HG02571 (cell line): ENCODE measurements around the gene ARHGEF28.

Experiments
- ATAC-seq: cut with Tn5 transposase; IDR thresholded peaks from one replicate; pipeline ENCODE4 v1.9.1; 2021; ENCODE audit warnings: mild to moderate bottlenecking, moderate library complexity; ENCODE audit not compliant: unreplicated experiment

The ARHGEF28 gene

DNA sequence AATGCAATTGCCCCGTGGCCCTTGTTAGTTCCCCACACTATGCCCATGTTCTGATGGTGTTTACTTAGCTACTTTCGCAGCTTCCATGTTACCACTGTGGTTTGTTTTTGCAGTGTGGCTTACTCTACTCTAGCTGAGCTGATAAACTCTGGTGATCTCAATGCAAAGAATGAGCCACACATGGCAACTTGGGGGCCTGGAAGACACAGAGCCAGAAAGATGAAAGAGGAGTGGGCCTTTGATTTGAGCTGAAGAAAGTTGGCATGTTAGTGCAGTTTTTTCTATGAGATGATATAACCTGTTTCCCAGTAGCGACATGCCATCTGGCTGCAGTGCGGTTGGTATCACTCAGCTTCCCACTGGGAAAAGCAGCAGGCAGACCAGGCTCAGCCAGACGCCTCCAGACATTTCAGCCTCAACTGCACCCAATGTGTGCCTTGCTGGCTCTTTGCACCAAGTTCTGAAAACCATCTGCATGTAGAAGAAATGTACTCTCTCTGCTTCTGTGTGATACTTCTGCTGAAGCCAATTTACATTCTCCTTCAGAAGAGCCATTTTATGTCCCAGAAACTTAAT lies 329.4 kb downstream of the ARHGEF28 start:
- no peak for ATAC-seq

DNA sequence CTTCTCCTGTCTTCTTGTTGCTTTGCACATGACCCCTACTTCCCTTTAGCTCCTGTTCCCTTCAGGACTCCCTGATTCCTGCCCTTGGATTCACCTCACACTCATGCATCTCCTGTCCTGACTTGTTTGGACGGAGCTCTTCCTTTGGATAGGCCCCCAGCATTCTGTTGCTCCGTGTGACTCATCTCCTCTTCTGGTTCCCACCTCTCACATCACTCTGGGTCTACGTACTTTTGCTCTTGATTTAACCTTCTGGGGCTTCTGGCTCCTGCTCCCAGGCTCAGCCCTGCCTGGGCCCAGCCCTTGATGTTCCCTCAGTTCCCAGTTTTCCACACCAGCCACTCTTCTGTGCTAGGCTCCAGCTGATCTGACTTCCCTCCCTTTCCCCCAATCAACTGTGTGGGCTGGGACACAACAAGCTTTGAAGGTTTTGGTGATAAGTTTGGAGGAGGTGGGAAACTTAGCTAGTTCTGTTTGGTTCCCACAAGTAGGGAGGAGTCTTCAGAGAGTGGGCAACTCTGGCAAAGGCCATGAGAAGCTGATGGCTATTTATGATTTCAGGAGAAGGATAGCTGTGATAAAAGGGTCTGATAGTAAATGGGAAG lies 331.5 kb downstream of the ARHGEF28 start:
- ATAC-seq, result no peak

DNA sequence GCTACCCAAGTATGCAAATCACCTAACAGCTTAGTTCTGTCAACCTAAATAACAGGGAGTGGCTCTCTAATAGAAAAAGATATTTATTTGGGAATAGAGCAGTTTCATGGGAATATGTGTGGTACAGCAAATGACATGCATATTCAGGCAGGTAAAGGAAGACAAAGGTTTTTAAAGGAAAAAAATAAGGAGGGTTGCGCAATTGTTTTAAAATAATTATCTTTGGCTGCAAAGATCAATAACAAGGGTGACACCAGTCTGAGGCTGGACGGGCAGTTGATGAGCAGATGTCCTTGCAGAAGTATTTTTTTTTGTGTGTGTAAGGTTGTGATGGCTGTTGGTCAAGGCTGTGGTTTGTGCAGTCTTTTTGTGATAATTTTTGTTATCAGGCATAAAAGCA lies 332.0 kb downstream of the ARHGEF28 start:
- ATAC-seq, result no peak

GRCh38 chr5:73960023-73960422 lies 334.0 kb downstream of the ARHGEF28 start:
- no peak for ATAC-seq

GRCh38 chr5:73960426-73960825 lies 334.4 kb downstream of the ARHGEF28 start:
- ATAC-seq, result no peak

DNA sequence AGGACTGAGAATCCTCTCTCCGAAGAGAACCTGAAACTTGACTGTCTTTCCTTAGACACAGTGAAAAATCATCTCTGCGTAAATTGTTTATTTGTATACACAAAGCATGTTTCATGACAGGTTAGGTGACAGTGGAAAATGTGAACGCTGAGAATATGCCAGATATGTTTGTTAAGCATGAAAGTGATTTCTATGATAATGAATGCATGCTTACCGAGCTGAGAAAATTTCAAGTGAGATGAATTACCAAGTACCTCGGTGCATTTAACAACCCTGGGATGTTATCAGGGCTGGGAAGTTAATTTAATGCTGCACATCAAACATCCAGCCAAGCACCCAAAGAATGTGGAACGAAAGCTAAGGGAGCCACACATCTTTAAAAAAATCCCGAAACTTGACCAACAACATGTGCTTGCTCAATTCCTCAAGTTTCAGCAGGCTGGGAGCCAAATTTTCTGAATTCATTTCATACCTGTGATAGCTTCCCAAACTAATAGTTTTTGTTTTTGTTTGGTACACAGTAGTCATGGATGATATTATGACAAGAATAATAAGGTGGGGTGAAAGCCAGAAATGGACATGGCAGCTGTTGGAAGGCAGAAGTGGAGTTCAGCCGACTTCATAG lies 336.9 kb downstream of the ARHGEF28 start:
- ATAC-seq, result no peak

DNA sequence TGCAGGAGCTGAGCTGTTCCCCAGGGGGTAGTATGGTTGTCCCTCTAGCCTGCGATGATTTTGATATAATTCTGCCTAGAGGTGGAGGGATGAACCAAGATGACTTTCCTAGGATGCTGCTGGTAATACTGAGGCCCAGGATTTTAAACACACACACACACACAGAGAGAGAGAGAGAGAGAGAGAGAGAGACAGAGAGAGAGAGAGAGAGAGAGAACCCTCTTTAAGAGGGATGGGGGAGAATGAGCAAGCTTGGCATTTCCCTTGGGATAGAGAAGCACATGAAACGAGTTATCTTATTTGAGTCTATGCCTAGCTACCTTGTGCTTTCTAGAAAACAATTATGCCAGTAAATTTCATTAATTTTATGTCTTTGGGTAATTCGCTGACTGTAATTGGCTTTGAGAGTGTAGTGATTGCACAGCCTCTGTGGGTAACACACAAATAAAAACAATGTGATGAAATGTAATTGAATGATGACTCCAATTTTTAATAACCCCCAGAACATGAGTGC lies 338.4 kb downstream of the ARHGEF28 start:
- ATAC-seq, result no peak

GRCh38 chr5:73966451-73966850 lies 340.5 kb downstream of the ARHGEF28 start:
- no peak for ATAC-seq

DNA sequence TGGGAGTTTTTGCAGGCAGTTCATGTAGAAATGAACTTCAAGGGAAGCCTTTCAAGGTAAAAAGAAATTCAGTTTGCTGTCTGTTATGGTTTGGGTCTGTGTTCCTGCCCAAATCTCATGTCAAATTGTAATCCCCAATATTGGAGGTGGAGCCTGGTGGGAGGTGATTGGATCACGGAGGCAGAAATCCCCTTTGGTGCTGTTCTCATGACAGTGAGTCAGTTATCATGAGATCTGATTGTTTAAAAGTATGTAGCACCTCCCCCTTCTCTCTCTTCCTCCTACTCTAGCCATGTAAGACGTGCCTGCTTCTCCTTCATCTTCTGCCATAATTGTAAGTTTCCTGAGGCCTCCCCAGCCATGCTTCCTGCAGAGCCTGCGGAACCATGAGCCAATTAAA lies 341.4 kb downstream of the ARHGEF28 start:
- no peak for ATAC-seq

- ATAC-seq, result no peak
Measured at GRCh38 chr5:73968246-73968645, 342.2 kb downstream of the ARHGEF28 start.

- no peak for ATAC-seq
Measured at GRCh38 chr5:73968729-73969128, 342.7 kb downstream of the ARHGEF28 start.

DNA sequence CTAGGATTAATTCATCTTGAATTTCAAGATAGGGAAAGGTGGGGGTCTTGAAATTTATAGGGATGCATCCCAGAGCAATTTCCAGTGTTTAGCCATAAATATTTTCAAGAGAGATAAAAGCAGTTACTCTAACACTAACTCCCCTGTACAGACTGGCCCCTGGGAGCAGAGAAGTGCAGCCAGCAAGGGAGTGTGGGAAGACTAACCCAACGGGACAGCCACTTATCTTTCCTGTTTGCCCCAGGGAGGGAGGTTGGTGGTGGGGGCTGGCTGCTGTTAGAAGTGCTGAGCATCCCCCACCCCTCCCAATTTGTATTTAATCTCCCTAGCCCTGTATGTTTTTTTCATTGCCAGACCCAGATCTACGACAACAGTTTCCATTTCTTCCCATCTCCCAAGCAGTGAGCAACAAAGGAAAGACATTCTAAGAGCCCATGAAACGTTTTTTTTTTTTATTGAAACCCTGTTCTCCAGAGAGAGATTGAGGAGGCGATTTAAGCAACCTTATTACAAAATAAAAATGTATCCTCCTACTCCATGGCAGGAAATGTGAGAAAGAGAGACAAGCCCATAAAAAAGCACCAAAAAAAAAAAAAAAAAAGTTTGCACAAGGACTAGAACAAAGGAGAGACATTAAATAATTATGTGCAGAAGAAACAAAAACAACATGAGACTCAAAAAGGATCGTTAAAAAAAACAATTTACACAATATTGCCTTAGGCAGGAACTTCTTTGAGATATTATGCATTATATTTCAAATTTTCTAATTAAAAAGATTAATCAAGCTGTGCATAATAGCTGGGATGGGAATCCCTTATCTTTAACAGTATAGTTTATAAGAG lies 343.4 kb downstream of the ARHGEF28 start:
- ATAC-seq, result no peak

DNA sequence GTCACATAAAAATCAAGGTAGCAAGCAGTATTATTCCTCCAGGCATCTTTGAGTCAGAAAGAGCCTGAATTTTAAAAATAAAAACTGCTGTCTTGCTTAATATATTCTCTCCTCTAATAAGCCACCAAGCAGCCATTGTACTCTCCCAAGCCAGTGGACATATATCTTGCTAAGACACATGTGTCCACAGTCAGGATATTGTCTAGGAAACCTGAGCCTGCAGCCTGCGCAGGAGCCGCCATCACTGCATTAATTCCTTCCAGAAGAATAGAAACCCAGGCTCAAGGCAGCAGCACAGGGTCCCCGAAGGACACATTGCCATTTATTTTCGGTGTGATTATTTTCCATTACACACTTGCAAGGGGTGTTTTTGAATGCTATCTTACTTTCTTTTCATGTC lies 345.3 kb downstream of the ARHGEF28 start:
- no peak for ATAC-seq

GRCh38 chr5:73973135-73973534 lies 347.1 kb downstream of the ARHGEF28 start:
- ATAC-seq, result no peak

DNA sequence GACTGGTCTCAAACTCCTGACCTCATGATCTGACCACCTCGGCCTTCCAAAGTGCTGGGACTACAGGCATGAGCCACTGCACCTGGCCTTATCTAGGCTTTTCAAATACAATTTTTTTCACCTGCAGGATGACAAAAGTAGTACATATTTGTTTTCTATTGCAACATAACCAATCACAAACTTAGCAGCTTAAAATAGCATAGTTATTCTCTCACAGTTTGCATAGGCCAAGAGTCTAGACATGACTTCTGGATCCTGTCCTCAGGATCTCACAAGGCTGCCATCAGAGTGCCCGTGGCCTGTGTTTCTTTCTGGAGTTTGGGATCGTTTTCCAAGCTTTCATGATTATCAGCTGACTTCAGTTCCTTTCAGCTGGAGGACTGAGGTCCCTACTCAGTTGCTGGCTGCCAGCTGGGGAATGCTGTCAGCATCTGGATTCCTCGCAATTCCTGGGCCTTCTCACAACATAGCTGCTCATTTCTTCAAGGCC lies 348.9 kb downstream of the ARHGEF28 start:
- no peak for ATAC-seq

- no peak for ATAC-seq
Measured at GRCh38 chr5:73975845-73976244, 349.8 kb downstream of the ARHGEF28 start.

DNA sequence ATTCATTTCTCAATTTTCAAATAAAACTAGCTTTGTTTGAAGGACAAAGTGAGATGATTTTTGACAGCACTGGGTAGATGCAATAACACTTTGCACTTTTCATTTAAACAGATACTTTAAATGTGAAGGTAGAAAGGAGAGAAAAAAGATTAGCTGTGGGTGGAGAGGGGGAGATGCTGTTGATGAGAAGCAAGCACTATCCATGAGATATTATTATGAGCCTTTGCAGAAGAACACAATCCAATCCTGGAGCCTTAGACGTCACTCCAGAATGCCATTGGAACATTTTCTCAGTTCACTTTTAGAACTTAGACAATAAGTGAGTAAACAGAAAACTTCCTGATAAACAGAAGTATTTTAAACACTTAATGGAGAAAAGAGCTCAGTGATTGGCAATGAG lies 351.1 kb downstream of the ARHGEF28 start:
- ATAC-seq, result no peak

DNA sequence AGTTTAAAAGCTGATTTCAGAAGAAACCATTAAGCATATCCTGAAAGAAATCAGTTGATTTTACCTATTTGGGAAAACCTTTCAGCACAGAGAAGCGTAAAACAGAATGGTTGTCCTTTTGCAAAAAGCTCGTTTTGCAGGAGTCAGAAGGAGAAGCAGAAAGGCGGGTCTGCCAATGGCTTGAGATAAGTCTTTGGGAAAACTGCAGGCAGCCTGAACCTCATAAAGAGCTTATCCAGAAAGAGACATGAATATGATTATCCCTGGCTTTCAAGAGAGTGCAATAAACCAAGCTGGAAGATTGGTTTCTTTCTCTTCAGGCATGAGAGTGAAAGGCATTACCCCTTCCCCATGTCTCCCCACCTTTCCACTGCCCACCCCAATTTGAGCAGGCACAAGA lies 353.3 kb downstream of the ARHGEF28 start:
- no peak for ATAC-seq

- no peak for ATAC-seq
Measured at GRCh38 chr5:73981704-73982103, 355.7 kb downstream of the ARHGEF28 start.

GRCh38 chr5:73983644-73984043 lies 357.6 kb downstream of the ARHGEF28 start:
- ATAC-seq, result no peak

DNA sequence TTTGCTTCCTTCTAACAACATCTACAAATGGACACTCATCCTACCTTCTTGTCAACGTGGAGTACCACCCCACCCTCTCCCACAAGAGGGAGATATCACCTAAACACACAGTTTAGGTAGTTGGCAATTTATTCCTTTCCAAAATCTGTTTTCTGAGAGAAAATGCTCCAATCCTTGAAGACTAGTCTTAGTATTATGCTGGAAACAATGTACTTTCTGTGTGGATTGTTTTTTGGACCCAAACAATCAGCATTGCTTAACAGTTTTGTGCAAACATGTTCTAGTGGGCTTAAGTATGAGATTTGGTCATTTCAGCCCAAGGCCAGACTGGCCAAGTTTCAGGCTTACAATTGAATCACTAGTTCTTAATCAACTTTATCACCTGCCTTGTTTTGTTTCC lies 359.1 kb downstream of the ARHGEF28 start:
- no peak for ATAC-seq
